Effector CD4-positive, alpha-beta T cell (primary cell): ENCODE measurements around the gene PYGB.
"Not testable (repeated sequence)": the region's sequence is repeated elsewhere in the genome, so short reads cannot be mapped to it uniquely, and the experiment has no call there.

Experiments used
- DNase-seq: peaks from one replicate; pipeline ENCODE4 v3.0.0-alpha.2; 2020

PYGB gene

GRCh38 chr20:25249198-25249931 lies 1.5 kb downstream of the PYGB start:
- DNase-seq = no peak

- no peak for DNase-seq
Measured at GRCh38 chr20:25250508-25250907, 2.6 kb downstream of the PYGB start.

- DNase-seq = no peak
Measured at GRCh38 chr20:25251019-25251418, 3.1 kb downstream of the PYGB start.

- no peak for DNase-seq
Measured at GRCh38 chr20:25251558-25251957, 3.7 kb downstream of the PYGB start.

GRCh38 chr20:25252230-25252651 lies 4.4 kb downstream of the PYGB start:
- DNase-seq = no peak

GRCh38 chr20:25252686-25253421 lies 5.0 kb downstream of the PYGB start:
- DNase-seq = no peak

GRCh38 chr20:25253606-25254275 lies 5.9 kb downstream of the PYGB start:
- DNase-seq = no peak

GRCh38 chr20:25254571-25254970 lies 6.7 kb downstream of the PYGB start:
- DNase-seq = no peak

- DNase-seq = no peak
Measured at GRCh38 chr20:25254986-25255680, 7.2 kb downstream of the PYGB start.

- no peak for DNase-seq
Measured at GRCh38 chr20:25256226-25256859, 8.5 kb downstream of the PYGB start.

GRCh38 chr20:25257130-25257529 lies 9.2 kb downstream of the PYGB start:
- no peak for DNase-seq

- no peak for DNase-seq
Measured at GRCh38 chr20:25257756-25258475, 10.0 kb downstream of the PYGB start.

- no peak for DNase-seq
Measured at GRCh38 chr20:25258476-25258805, 10.6 kb downstream of the PYGB start.

GRCh38 chr20:25258828-25259227 lies 10.9 kb downstream of the PYGB start:
- DNase-seq = no peak

GRCh38 chr20:25259358-25259757 lies 11.5 kb downstream of the PYGB start:
- no peak for DNase-seq

GRCh38 chr20:25259788-25260254 lies 11.9 kb downstream of the PYGB start:
- no peak for DNase-seq

- DNase-seq = not testable (repeated sequence)
Measured at GRCh38 chr20:25260770-25261437, 13.0 kb downstream of the PYGB start.

GRCh38 chr20:25269057-25269832 lies 21.4 kb downstream of the PYGB start:
- DNase-seq = no peak

GRCh38 chr20:25269833-25270170 lies 21.9 kb downstream of the PYGB start:
- no peak for DNase-seq

GRCh38 chr20:25270829-25271251 lies 23.0 kb downstream of the PYGB start:
- no peak for DNase-seq
